ENCODE results near the gene LRRC75B. TPM values are rescaled to one million over a fixed set of nuclear protein-coding genes. Genes with fewer than 3 reads are reported as not detected.

The LRRC75B gene
- total and polyA plus RNA-seq, 2 experiments from 2014 or later, result 7.8 to 10.6 TPM

DNA sequence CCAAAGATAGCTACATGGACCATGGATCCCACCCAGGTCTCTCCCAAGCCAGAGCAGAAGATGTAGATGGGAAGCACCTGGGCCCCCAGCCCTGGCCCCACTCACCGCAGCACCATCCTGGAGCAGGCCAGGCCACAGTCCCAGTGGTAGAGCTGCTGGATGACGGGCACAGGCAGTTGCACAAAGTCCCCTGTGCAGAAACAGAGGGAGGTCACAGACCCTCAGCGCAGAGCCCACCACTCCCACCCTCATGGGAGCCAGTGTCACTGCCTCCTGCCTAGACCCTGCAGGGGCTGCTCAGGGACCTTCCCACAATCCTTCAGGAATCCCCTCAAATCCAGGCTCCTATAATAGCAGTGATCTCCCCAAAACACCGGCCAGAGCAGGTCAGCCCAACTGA lies 44.1 kb downstream of the LRRC75B start:
- no peak overlapping the region for H3K4me2 ChIP-seq (ENCODE audit: unreplicated experiment)
- H3K9me3 ChIP-seq (ENCODE audit: low read depth), result no peaks in the 10 kb centered on the region
- H3K4me1 ChIP-seq (ENCODE audit: insufficient read depth), result peaks cover 9% of the 10 kb centered on the region
- no peak overlapping the region for H3K27ac ChIP-seq
- no peak for TF ChIP-seq EZH2 (IDR thresholded peaks at IDR 0.05; ENCODE audit: insufficient read depth, poor library complexity, severe bottlenecking)
- TF ChIP-seq EZH2phosphoT487 (IDR thresholded peaks at IDR 0.05; ENCODE audit: insufficient read depth, low read depth), result no peak
- DNase-seq, result no peak
- in situ Hi-C loops (cut with MboI), result no loop called here
- 0 out of 2 replicates have a peak, but pooled peaks cover 3% of the 10 kb centered on the region for H3K36me3 ChIP-seq (ENCODE audit: low read depth)
- H2AFZ ChIP-seq, result no peak overlapping the region
- H3K9ac ChIP-seq, result no peak overlapping the region
- 88 to 92% methylated on average over 4 of the region's 4 CpGs for WGBS, 2 experiments (ENCODE audit: low coverage in 1 of 2, low lambda C conversion rate in 2 of 2, missing lambda C conversion rate in 2 of 2)
- no peaks in the 10 kb centered on the region for H3K27me3 ChIP-seq (replicated peaks; ENCODE audit: insufficient read depth)
- peaks cover 59% of the 10 kb centered on the region for H3K79me2 ChIP-seq (ENCODE audit: insufficient read depth)
- H3K4me3 ChIP-seq, result no peak overlapping the region
- no peaks in the 10 kb centered on the region for H4K20me1 ChIP-seq (ENCODE audit: insufficient read depth)
- no peaks in the 10 kb centered on the region for H3K9me2 ChIP-seq (ENCODE audit: insufficient read depth)
- H3F3A ChIP-seq (ENCODE audit: insufficient read depth), result no peaks in the 10 kb centered on the region

DNA sequence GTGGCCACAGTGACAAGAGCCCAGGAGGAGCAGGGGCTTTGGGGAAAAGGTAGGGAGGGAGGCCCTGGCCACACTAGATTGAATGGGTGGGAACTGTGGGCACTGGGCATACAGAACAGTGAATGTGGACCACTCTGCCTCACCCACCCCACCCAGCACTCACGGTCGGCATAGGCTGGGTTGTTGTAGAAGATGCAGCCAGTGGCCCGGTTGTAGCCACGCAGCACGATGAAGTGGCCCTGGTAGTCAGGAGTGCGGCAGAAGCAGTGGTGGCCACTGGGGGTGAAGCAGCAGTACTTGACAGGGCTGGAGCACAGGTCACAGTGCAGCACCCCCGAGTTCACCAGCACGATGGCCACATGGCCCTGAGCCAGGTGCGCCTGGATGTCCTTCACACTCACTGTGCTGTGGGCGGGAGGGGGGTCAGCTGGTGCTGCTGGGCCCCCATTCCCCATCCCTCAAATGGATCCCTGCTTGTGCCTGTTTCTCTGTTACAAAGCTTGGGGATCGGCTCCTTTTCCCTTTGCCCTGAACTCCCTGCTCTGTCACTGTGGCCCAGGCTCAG lies 49.1 kb downstream of the LRRC75B start:
- Histone ChIP-seq H3F3A (ENCODE audit: insufficient read depth) (no peaks in the 10 kb centered on the region), H3K27me3 (replicated peaks; ENCODE audit: insufficient read depth) (no peaks in the 10 kb centered on the region), H3K27ac (no peak overlapping the region), H3K9ac (no peak overlapping the region), H3K9me3 (ENCODE audit: low read depth) (no peaks in the 10 kb centered on the region), H3K4me2 (ENCODE audit: unreplicated experiment) (no peak overlapping the region), H3K4me1 (ENCODE audit: insufficient read depth) (no peaks in the 10 kb centered on the region), H3K36me3 (ENCODE audit: low read depth) (peaks cover 3% of the 10 kb centered on the region; the same call in 1 of the 2 replicates), H2AFZ (no peak overlapping the region), H3K4me3 (no peak overlapping the region), H4K20me1 (ENCODE audit: insufficient read depth) (no peaks in the 10 kb centered on the region), H3K9me2 (ENCODE audit: insufficient read depth) (no peaks in the 10 kb centered on the region), H3K79me2 (ENCODE audit: insufficient read depth) (peaks cover 9% of the 10 kb centered on the region)
- TF ChIP-seq EZH2 (IDR thresholded peaks at IDR 0.05; ENCODE audit: insufficient read depth, poor library complexity, severe bottlenecking) (no peak), EZH2phosphoT487 (IDR thresholded peaks at IDR 0.05; ENCODE audit: insufficient read depth, low read depth) (no peak)
- in situ Hi-C loops (cut with MboI), result no loop called here
- 92 to 93% methylated on average over 10 of the region's 11 CpGs for WGBS, 2 experiments (ENCODE audit: low coverage in 1 of 2, low lambda C conversion rate in 2 of 2, missing lambda C conversion rate in 2 of 2)
- DNase-seq, result no peak

- H3K36me3 ChIP-seq (ENCODE audit: low read depth), result peaks cover 3% of the 10 kb centered on the region; the same call in 1 of the 2 replicates
- no peak overlapping the region for H3K4me2 ChIP-seq (ENCODE audit: unreplicated experiment)
- H3K27ac ChIP-seq, result no peak overlapping the region
- in situ Hi-C loops (cut with MboI), result no loop called here
- no peaks in the 10 kb centered on the region for H3K9me2 ChIP-seq (ENCODE audit: insufficient read depth)
- no peaks in the 10 kb centered on the region for H4K20me1 ChIP-seq (ENCODE audit: insufficient read depth)
- no peak overlapping the region for H3K9ac ChIP-seq
- H2AFZ ChIP-seq, result no peak overlapping the region
- TF ChIP-seq EZH2 (IDR thresholded peaks at IDR 0.05; ENCODE audit: insufficient read depth, poor library complexity, severe bottlenecking), result no peak
- TF ChIP-seq EZH2phosphoT487 (IDR thresholded peaks at IDR 0.05; ENCODE audit: insufficient read depth, low read depth), result no peak
- no peaks in the 10 kb centered on the region for H3K27me3 ChIP-seq (replicated peaks; ENCODE audit: insufficient read depth)
- H3K4me1 ChIP-seq (ENCODE audit: insufficient read depth), result no peaks in the 10 kb centered on the region
- no peaks in the 10 kb centered on the region for H3K9me3 ChIP-seq (ENCODE audit: low read depth)
- peaks cover 3% of the 10 kb centered on the region; the same call in 1 of the 2 replicates for H3K79me2 ChIP-seq (ENCODE audit: insufficient read depth)
- no peak for DNase-seq
- 82 to 83% methylated on average over 7 of the region's 7 CpGs for WGBS, 2 experiments (ENCODE audit: low coverage in 1 of 2, low lambda C conversion rate in 2 of 2, missing lambda C conversion rate in 2 of 2)
- H3F3A ChIP-seq (ENCODE audit: insufficient read depth), result no peaks in the 10 kb centered on the region
- no peak overlapping the region for H3K4me3 ChIP-seq
These were observed 49.7 kb downstream of the LRRC75B start for GRCh38 chr22:24543185-24543601.

GRCh38 chr22:24542641-24543040 lies 50.2 kb downstream of the LRRC75B start:
- Histone ChIP-seq H3K27me3 (replicated peaks; ENCODE audit: insufficient read depth) (no peaks in the 10 kb centered on the region), H3K4me3 (no peak overlapping the region), H3K9me2 (ENCODE audit: insufficient read depth) (no peaks in the 10 kb centered on the region), H3K4me2 (ENCODE audit: unreplicated experiment) (no peak overlapping the region), H3K27ac (no peak overlapping the region), H2AFZ (no peak overlapping the region), H3K79me2 (ENCODE audit: insufficient read depth) (no peaks in the 10 kb centered on the region), H3K36me3 (ENCODE audit: low read depth) (peaks cover 1% of the 10 kb centered on the region; the same call in 1 of the 2 replicates), H3K9me3 (ENCODE audit: low read depth) (no peaks in the 10 kb centered on the region), H3K9ac (no peak overlapping the region), H3F3A (ENCODE audit: insufficient read depth) (no peaks in the 10 kb centered on the region), H3K4me1 (ENCODE audit: insufficient read depth) (no peaks in the 10 kb centered on the region), H4K20me1 (ENCODE audit: insufficient read depth) (no peaks in the 10 kb centered on the region)
- in situ Hi-C loops (cut with MboI), result no loop called here
- WGBS, 2 experiments (ENCODE audit: low coverage in 1 of 2, low lambda C conversion rate in 2 of 2, missing lambda C conversion rate in 2 of 2), result 95 to 96% methylated on average over 9 of the region's 9 CpGs
- no peak for DNase-seq
- TF ChIP-seq EZH2 (IDR thresholded peaks at IDR 0.05; ENCODE audit: insufficient read depth, poor library complexity, severe bottlenecking), result no peak
- TF ChIP-seq EZH2phosphoT487 (IDR thresholded peaks at IDR 0.05; ENCODE audit: insufficient read depth, low read depth), result no peak
